Heart left ventricle (tissue), 16 donors: Measurements from ENCODE around the gene ATP11C. TPM values are rescaled to one million over a fixed set of nuclear protein-coding genes. Genes with fewer than 3 reads are reported as not detected.

Source experiments
- ATAC-seq, 4 donors: fragments of 200-7000 bp; cut with Tn5 transposase; one replicate each; pipeline ENCODE4 v1.9.1; 2020 to 2022; ENCODE audit warnings: moderate library complexity in 4 of 4, mild to moderate bottlenecking in 3 of 4, moderate number of reproducible peaks in 1 of 4
- DNase-seq, 5 donors: peaks; one replicate each; pipeline ENCODE4 v3.0.0-alpha.2; 2020
- H3K27ac ChIP-seq, 12 donors: fragments of 200-600 bp; sonication (generic) in 4 of 12; one replicate each; pipeline versions ENCODE4 v1.5.0 to v1.8.0; 2016 to 2022; ENCODE audit warnings: mild to moderate bottlenecking in 2 of 12
- H3K27me3 ChIP-seq, 9 donors: fragments of 200-600 bp; sonication (generic) in 2 of 9; one replicate each; pipeline versions ENCODE4 v1.5.1 to v1.8.0; 2016 to 2022; ENCODE audit warnings: mild to moderate bottlenecking in 3 of 9
- H3K36me3 ChIP-seq, 9 donors: fragments of 200-600 bp; sonication (generic) in 2 of 9; one replicate each; pipeline versions ENCODE4 v1.5.0 to v1.8.0; 2018 to 2022; ENCODE audit warnings: mild to moderate bottlenecking in 2 of 9
- H3K4me1 ChIP-seq, 12 donors: fragments of 200-600 bp; sonication (generic) in 4 of 12; one replicate each; pipeline versions ENCODE4 v1.5.0 to v1.8.0; 2016 to 2022; ENCODE audit warnings: mild to moderate bottlenecking in 3 of 12
- H3K4me3 ChIP-seq, 12 donors: fragments of 200-600 bp; sonication (generic) in 4 of 12; one replicate each; pipeline versions ENCODE4 v1.5.0 to v1.8.0; 2017 to 2022; ENCODE audit warnings: mild to moderate bottlenecking in 9 of 12, moderate library complexity in 4 of 12
- H3K9me3 ChIP-seq, 12 donors: fragments of 200-600 bp; sonication (generic) in 4 of 12; one replicate each; pipeline versions ENCODE4 v1.5.0 to v1.8.0; 2016 to 2022; ENCODE audit warnings: mild to moderate bottlenecking in 1 of 12
- POLR2A ChIP-seq, 2 donors: fragments of 450-650 bp; IDR thresholded peaks; one replicate each; pipeline ENCODE4 v1.6.1; 2017; ENCODE audit warnings: antibody characterized with exemption in 2 of 2, mild to moderate bottlenecking in 2 of 2, moderate library complexity in 2 of 2
- WGBS, 4 donors: extraction: QIAGEN DNeasy Blood & Tissue Kit in 2 of 4; methylation state at CpG; one replicate each; pipeline versions ENCODE4 v1.1.5 to v1.1.7; 2013 to 2018; 5-methylcytosine and 5-hydroxymethylcytosine counted together
- intact Hi-C, 10 donors: fragments of 100-400 bp; cut with DNase I; formaldehyde crosslinking; loops; one replicate each; pipeline versions ENCODE4 v1.11.1 to v1.14.2; 2022
- polyA plus RNA-seq, 2 donors: library from polyadenylated mRNA; stranded (reverse); fragments of 200-250 nt; gene quantifications; one replicate each; pipeline ENCODE4 v1.2.3, GENCODE V29; 2013
- total RNA-seq, 9 donors: library from RNA; depleted of rRNA in 2 of 9; stranded (reverse); fragments of >200 nt in 2 of 9; fragmentation: NEBNext Ultra II Directional in 3 of 9; extraction: Animal tissue kit (Norgen Biotek cat#: 25700) in 3 of 9; gene quantifications; one replicate each; pipeline versions ENCODE4 v1.1.0 to v1.2.4, GENCODE V29; 2016 to 2023
- TF ChIP-seq, protein P1 (sequence below), 12 donors: fragments of 200-600 bp; sonication (generic) in 4 of 12; IDR thresholded peaks; one replicate each; pipeline versions ENCODE4 v1.5.0 to v1.8.0; 2018 to 2022; ENCODE audit warnings: antibody characterized with exemption in 12 of 12, mild to moderate bottlenecking in 5 of 12
- donor health status: ischemic (EF 13 %, LVEDD 7.1; RV severe dilation, severe dysfunction).
- donor health status: healthy with polysubstance abuse.
- donor health status: DM: no; HTN: yes; CAD: no.
- donor health status: DM: no; HTN: no; CAD: no.
- donor health status: ischemic (EF 25% LVEDD 6.9; RV normal size, moderate dysfunction).
- donor health status: ischemic (EF 25% LVEDD 5.7; RV mildly dilated, moderate dysfunction).
- donor health status: healthy.
- donor health status: DM: yes; HTN: yes; CAD: no.
- donor health status: ischemic (EF 35%, LVEDD 5.7; RV mildly dilated, moderate dysfunction).
- donor health status: nonischemic (EF 11% LVEDD 7.7; RV severe dilation, severe dysfunction).
- donor health status: DM: yes; HTN: yes; CAD: no.
- donor health status: PGD.
- donor health status: ischemic (EF 29% LVEDD 5.4; RV normal size, mild dysfunction).
- donor health status: nonischemic (EF 23%, LVEDD 6.1; RV moderate dilation, normal function).

The ATP11C gene
- total and polyA plus RNA-seq, 11 donors = 1.1 to 10.2 (median 3.9) TPM

- DNase-seq (no peak), ATAC-seq (no peak)
- TF ChIP-seq, protein P1, sequence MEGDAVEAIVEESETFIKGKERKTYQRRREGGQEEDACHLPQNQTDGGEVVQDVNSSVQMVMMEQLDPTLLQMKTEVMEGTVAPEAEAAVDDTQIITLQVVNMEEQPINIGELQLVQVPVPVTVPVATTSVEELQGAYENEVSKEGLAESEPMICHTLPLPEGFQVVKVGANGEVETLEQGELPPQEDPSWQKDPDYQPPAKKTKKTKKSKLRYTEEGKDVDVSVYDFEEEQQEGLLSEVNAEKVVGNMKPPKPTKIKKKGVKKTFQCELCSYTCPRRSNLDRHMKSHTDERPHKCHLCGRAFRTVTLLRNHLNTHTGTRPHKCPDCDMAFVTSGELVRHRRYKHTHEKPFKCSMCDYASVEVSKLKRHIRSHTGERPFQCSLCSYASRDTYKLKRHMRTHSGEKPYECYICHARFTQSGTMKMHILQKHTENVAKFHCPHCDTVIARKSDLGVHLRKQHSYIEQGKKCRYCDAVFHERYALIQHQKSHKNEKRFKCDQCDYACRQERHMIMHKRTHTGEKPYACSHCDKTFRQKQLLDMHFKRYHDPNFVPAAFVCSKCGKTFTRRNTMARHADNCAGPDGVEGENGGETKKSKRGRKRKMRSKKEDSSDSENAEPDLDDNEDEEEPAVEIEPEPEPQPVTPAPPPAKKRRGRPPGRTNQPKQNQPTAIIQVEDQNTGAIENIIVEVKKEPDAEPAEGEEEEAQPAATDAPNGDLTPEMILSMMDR (IDR thresholded peaks at IDR 0.05) = no peak
- TF ChIP-seq POLR2A (IDR thresholded peaks at IDR 0.05) = no peak
- H3K27me3 ChIP-seq = no peaks in the 10 kb centered on the region
- intact Hi-C loops = no loop called here
- no peaks in the 10 kb centered on the region for H3K4me1 ChIP-seq
- H3K27ac ChIP-seq = no peak overlapping the region
- WGBS, 4 donors = 62 to 94% (median 88%) methylated on average over 3 of the region's 3 CpGs
- peaks cover 0 to 27% (median 18%) of the 10 kb centered on the region in 9 donors for H3K36me3 ChIP-seq
- H3K9me3 ChIP-seq = no peaks in the 10 kb centered on the region
- H3K4me3 ChIP-seq = no peak overlapping the region
These were observed 131.4 kb downstream of the ATP11C start for GRCh38 chrX:139801397-139801813.

DNA sequence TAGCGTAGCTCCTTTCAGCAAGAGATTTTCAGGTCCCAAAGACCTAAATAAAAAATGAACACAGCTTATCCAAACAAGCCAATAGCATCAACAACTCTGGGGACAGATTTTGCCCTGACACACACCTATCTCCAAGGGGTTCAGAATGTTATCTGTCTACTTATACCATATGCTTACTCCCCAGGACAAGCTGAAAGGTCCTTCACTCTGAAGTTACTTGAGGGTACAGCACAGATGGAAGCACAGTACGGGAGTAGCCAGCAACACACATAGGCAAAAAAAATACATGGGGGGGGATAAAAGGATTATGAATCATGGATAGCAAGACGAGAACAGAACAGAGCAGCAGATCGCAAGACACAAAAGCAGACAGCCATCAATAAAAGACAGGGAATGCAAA is 134.2 kb downstream of the ATP11C start:
- no peak overlapping the region for H3K4me3 ChIP-seq
- H3K27me3 ChIP-seq = no peaks in the 10 kb centered on the region
- 80 to 99% (median 91%) methylated on average over 4 of the region's 4 CpGs for WGBS, 4 donors
- H3K36me3 ChIP-seq = peaks cover 0 to 36% (median 18%) of the 10 kb centered on the region in 9 donors
- H3K9me3 ChIP-seq = no peaks in the 10 kb centered on the region
- no peak for ATAC-seq
- intact Hi-C loops = no loop called here
- TF ChIP-seq, protein P1 (IDR thresholded peaks at IDR 0.05) = no peak
- TF ChIP-seq POLR2A (IDR thresholded peaks at IDR 0.05) = no peak
- no peak overlapping the region for H3K27ac ChIP-seq
- no peak for DNase-seq
- H3K4me1 ChIP-seq = no peaks in the 10 kb centered on the region

DNA sequence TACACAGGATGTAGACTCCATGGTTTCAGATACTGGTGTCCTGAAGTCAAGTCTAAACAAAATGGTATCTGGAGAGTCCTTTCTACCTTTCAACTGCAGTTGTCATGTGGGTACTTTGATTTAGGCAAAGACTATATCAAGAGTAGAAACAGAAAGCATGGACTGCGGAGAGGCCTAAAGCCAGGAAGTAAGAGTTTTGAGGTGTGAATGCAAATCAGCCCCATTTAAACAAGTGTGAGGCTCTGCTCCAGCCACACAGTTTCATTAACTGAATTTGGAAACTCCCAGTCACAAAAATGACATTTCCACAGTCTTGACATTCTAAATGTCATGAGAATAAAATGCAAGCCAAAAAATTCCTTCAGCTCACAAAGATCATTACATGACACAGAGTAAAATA is 137.7 kb downstream of the ATP11C start:
- ATAC-seq (no peak), DNase-seq (no peak)
- TF ChIP-seq POLR2A (IDR thresholded peaks at IDR 0.05) = no peak
- TF ChIP-seq, protein P1 (IDR thresholded peaks at IDR 0.05) = no peak
- Histone ChIP-seq H3K27me3 (no peaks in the 10 kb centered on the region), H3K27ac (no peak overlapping the region), H3K4me1 (peaks cover 0 to 5% (median 0%) of the 10 kb centered on the region in 12 donors), H3K36me3 (peaks cover 0 to 20% (median 2%) of the 10 kb centered on the region in 9 donors), H3K9me3 (no peaks in the 10 kb centered on the region), H3K4me3 (no peak overlapping the region)
- WGBS, 4 donors = 83 to 97% (median 94%) methylated on average over 1 of the region's 1 CpG
- intact Hi-C loops = no loop called here

- peaks cover 0 to 6% (median 0%) of the 10 kb centered on the region in 12 donors for H3K4me1 ChIP-seq
- ATAC-seq (no peak), DNase-seq (no peak)
- no peaks in the 10 kb centered on the region for H3K9me3 ChIP-seq
- 83 to 99% (median 92%) methylated on average over 2 of the region's 2 CpGs for WGBS, 4 donors
- H3K27ac ChIP-seq = no peak overlapping the region
- H3K27me3 ChIP-seq = no peaks in the 10 kb centered on the region
- peaks cover 0 to 39% (median 13%) of the 10 kb centered on the region in 9 donors for H3K36me3 ChIP-seq
- intact Hi-C loops = no loop called here
- TF ChIP-seq, protein P1 (IDR thresholded peaks at IDR 0.05) = no peak
- no peak for TF ChIP-seq POLR2A (IDR thresholded peaks at IDR 0.05)
- no peak overlapping the region for H3K4me3 ChIP-seq
These were observed 145.3 kb downstream of the ATP11C start for GRCh38 chrX:139787601-139788000.
